22Rv1 (cell line): Measurements from ENCODE around the gene SRRT.

Experiments used
- ZFX ChIP-seq: fragments of 450-650 bp; IDR thresholded peaks from 2 replicates; pipeline ENCODE4 v1.6.1; 2017; ENCODE audit warnings: antibody characterized with exemption, borderline replicate concordance
- TF ChIP-seq, protein P1 (sequence below): fragments of 450-650 bp; IDR thresholded peaks from 2 replicates; pipeline ENCODE4 v1.5.1; 2017; ENCODE audit warnings: mild to moderate bottlenecking

DNA sequence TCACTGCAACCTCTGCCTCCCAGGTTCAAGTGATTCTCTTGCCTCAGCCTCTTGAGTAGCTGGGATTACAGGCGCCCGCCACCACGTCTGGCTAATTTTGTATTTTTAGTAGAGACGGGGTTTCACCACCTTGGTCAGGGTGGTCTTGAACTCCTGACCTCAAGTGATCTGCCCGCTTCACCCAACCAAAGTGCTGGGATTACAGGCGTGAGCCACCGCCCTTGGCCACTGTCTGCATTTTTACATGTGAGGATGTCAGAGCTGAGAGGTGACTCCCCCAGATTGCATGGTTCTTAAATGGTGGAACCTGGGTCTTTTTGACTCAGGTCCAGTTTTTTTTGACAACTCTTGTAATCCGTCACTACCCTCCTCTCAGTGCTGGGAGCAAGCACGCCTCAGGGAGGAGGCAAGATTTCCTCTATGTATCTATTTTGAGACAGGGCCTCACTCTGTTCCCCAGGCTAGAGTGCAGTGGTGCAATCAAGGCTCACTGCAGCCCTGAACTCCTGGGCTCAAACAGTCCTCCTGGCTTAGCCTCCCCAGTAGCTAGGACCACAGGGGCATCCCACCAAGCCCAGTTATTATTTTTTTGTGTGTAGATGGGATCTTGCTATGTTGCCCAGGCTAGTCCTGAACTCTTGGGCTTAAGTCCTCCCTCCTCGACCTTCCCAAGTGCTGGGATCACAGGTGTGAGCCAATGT is 1.2 kb upstream of the SRRT start:
- TF ChIP-seq, protein P1, sequence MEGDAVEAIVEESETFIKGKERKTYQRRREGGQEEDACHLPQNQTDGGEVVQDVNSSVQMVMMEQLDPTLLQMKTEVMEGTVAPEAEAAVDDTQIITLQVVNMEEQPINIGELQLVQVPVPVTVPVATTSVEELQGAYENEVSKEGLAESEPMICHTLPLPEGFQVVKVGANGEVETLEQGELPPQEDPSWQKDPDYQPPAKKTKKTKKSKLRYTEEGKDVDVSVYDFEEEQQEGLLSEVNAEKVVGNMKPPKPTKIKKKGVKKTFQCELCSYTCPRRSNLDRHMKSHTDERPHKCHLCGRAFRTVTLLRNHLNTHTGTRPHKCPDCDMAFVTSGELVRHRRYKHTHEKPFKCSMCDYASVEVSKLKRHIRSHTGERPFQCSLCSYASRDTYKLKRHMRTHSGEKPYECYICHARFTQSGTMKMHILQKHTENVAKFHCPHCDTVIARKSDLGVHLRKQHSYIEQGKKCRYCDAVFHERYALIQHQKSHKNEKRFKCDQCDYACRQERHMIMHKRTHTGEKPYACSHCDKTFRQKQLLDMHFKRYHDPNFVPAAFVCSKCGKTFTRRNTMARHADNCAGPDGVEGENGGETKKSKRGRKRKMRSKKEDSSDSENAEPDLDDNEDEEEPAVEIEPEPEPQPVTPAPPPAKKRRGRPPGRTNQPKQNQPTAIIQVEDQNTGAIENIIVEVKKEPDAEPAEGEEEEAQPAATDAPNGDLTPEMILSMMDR, result no peak
- TF ChIP-seq ZFX, result no peak
